Neural progenitor cell (in vitro differentiated cells): ENCODE measurements around the gene MAFF. TPM values are rescaled to one million over a fixed set of nuclear protein-coding genes. Genes with fewer than 3 reads are reported as not detected.

Experiments used
- DNase-seq: peaks from one replicate; pipeline ENCODE4 v3.0.0-alpha.2; 2016; ENCODE audit warnings: low spot score
- H2AFZ ChIP-seq: fragments of 200-600 bp; sonication (generic); replicated peaks from 2 replicates; pipeline ENCODE4 v1.6.1; 2016; ENCODE audit warnings: antibody characterized with exemption
- H3F3A ChIP-seq: fragments of 200-600 bp; sonication (generic); 2 replicates; pipeline ENCODE4 v1.6.1; 2016; ENCODE audit warnings: antibody characterized with exemption, low read depth
- H3K27ac ChIP-seq: fragments of 200-600 bp; sonication (generic); 2 replicates; pipeline ENCODE4 v1.5.1; 2016; ENCODE audit warnings: mild to moderate bottlenecking
- H3K27me3 ChIP-seq: fragments of 200-600 bp; sonication (generic); 2 replicates; pipeline ENCODE4 v1.6.1; 2016; ENCODE audit warnings: mild to moderate bottlenecking, moderate library complexity
- H3K36me3 ChIP-seq: fragments of 200-600 bp; sonication (generic); 2 replicates; pipeline ENCODE4 v1.5.1; 2016
- H3K4me1 ChIP-seq: fragments of 200-600 bp; sonication (generic); 2 replicates; pipeline ENCODE4 v1.6.1; 2016; ENCODE audit warnings: mixed run types
- H3K4me2 ChIP-seq: fragments of 200-600 bp; sonication (generic); 2 replicates; pipeline ENCODE4 v1.6.1; 2016
- H3K4me3 ChIP-seq: fragments of 200-600 bp; sonication (generic); 2 replicates; pipeline ENCODE4 v1.5.1; 2016
- H3K79me2 ChIP-seq: fragments of 200-600 bp; sonication (generic); 2 replicates; pipeline ENCODE4 v1.6.1; 2016; ENCODE audit warnings: low read depth
- H3K9ac ChIP-seq: fragments of 200-600 bp; sonication (generic); 2 replicates; pipeline ENCODE4 v1.6.1; 2016
- H3K9me3 ChIP-seq: fragments of 200-600 bp; sonication (generic); 2 replicates; pipeline ENCODE4 v1.5.1; 2016; ENCODE audit warnings: low read depth
- H4K20me1 ChIP-seq: fragments of 200-600 bp; sonication (generic); 2 replicates; pipeline ENCODE4 v1.6.1; 2016; ENCODE audit warnings: low read depth
- H3K27ac Mint-ChIP-seq: 3 replicates; pipeline ENCODE4 v1.8.0; 2021; ENCODE audit warnings: mixed read lengths
- H3K27me3 Mint-ChIP-seq: 2 replicates; pipeline ENCODE4 v1.8.0; 2022; ENCODE audit warnings: low read depth, mild to moderate bottlenecking, inconsistent platforms, moderate library complexity, mixed read lengths; ENCODE audit not compliant: insufficient read depth
- H3K36me3 Mint-ChIP-seq: 3 replicates; pipeline ENCODE4 v1.8.0; 2021; ENCODE audit warnings: mixed read lengths
- H3K4me1 Mint-ChIP-seq: 3 replicates; pipeline ENCODE4 v1.8.0; 2021; ENCODE audit warnings: mixed read lengths
- H3K4me3 Mint-ChIP-seq: 3 replicates; pipeline ENCODE4 v1.8.0; 2021; ENCODE audit warnings: mild to moderate bottlenecking, moderate library complexity, mixed read lengths
- H3K9me3 Mint-ChIP-seq: 3 replicates; pipeline ENCODE4 v1.8.0; 2020; ENCODE audit warnings: mixed read lengths
- CTCF ChIP-seq: fragments of 200-600 bp; sonication (generic); IDR thresholded peaks from 2 replicates; pipeline ENCODE4 v1.5.1; 2017; ENCODE audit warnings: antibody characterized with exemption, mild to moderate bottlenecking
- EZH2 ChIP-seq: fragments of 200-600 bp; sonication (generic); IDR thresholded peaks from 2 replicates; pipeline ENCODE4 v1.6.1; 2017; ENCODE audit warnings: antibody characterized with exemption, mild to moderate bottlenecking, moderate library complexity
- EZH2phosphoT487 ChIP-seq: fragments of 200-600 bp; sonication (generic); IDR thresholded peaks from 2 replicates; pipeline ENCODE4 v1.6.1; 2017; ENCODE audit warnings: antibody characterized with exemption
- total RNA-seq: library from RNA; depleted of rRNA; stranded (reverse); fragments of >200 nt; gene quantifications from 2 replicates; pipeline ENCODE4 v1.2.3, GENCODE V29; 2015; ENCODE audit warnings: low replicate concordance

MAFF gene
- total RNA-seq, 1 donor from 2014 or later = 0.90 TPM

DNA sequence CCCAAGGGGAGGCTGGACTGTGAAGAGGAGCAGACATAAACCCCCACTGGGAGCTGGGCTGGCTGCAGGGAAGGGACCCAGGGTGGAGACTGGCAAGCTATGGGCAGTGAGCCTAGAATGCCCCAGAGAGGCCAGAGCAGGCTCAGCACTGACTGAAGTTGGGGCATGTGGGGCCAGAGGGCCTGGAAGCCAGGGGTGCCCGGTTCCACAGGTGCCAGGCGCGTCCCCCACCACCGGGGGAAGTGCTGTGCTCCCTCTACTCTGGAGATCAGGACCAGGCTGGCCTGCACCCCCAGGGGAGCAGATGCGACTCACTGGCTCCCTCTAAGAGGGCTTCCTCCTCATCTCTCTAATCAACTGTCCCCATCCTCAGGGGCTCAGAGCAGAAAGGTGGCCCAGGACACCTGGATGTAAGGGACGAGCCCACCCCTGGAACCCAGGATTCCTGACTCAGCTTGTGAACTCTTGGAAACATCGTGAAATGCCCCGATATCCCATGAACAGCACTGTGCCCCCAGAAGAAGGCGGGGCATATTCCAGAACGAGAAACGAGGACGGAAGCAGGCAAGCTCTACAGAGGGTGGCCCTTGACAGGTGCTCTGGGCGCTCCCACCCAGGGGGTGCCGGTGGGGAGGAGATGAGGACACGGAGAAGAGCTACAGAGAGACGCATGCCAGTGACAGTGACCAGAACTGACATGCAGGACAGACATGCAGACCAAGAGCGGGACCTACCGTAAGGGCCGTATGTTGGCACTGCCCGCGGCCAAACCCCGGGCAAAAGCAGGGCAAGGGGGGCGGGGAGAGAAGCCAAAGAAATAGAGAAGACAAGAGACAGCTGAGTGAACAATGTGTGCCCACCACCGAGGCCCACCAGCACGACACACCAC, 20.4 kb downstream of the MAFF start:
- no peak overlapping the region for H3K4me2 ChIP-seq
- Mint-ChIP-seq H3K36me3 (peaks cover 7% of the 10 kb centered on the region), H3K9me3 (no peaks in the 10 kb centered on the region), H3K4me1 (peaks cover 15% of the 10 kb centered on the region), H3K4me3 (no peak overlapping the region), H3K27me3 (peaks cover 9% of the 10 kb centered on the region), H3K27ac (no peak overlapping the region)
- no peak overlapping the region for H3K4me3 ChIP-seq
- no peaks in the 10 kb centered on the region for H4K20me1 ChIP-seq
- H3K4me1 ChIP-seq = peaks cover 4% of the 10 kb centered on the region
- H3K9ac ChIP-seq = no peak overlapping the region
- H2AFZ ChIP-seq = no peak overlapping the region
- peak; percentile 16 for DNase-seq
- no peaks in the 10 kb centered on the region for H3K27me3 ChIP-seq
- no peak overlapping the region for H3K27ac ChIP-seq
- H3K79me2 ChIP-seq = no peaks in the 10 kb centered on the region
- no peaks in the 10 kb centered on the region for H3K9me3 ChIP-seq
- no peak for TF ChIP-seq EZH2
- no peak for TF ChIP-seq EZH2phosphoT487
- no peak for TF ChIP-seq CTCF
- no peaks in the 10 kb centered on the region for H3F3A ChIP-seq
- H3K36me3 ChIP-seq = no peaks in the 10 kb centered on the region

GRCh38 chr22:38222797-38223119, 21.0 kb downstream of the MAFF start:
- H3K9ac ChIP-seq = no peak overlapping the region
- H3K27me3 ChIP-seq = no peaks in the 10 kb centered on the region
- H3K27ac Mint-ChIP-seq = no peak overlapping the region
- H3K4me1 Mint-ChIP-seq = peaks cover 15% of the 10 kb centered on the region
- TF ChIP-seq CTCF (no peak), EZH2phosphoT487 (no peak), EZH2 (no peak)
- H3K4me1 ChIP-seq = peaks cover 4% of the 10 kb centered on the region
- peaks cover 7% of the 10 kb centered on the region for H3K36me3 Mint-ChIP-seq
- H3K9me3 ChIP-seq = no peaks in the 10 kb centered on the region
- no peaks in the 10 kb centered on the region for H3F3A ChIP-seq
- no peak overlapping the region for H2AFZ ChIP-seq
- no peak for DNase-seq
- no peak overlapping the region for H3K27ac ChIP-seq
- H4K20me1 ChIP-seq = no peaks in the 10 kb centered on the region
- peaks cover 9% of the 10 kb centered on the region for H3K27me3 Mint-ChIP-seq
- no peaks in the 10 kb centered on the region for H3K9me3 Mint-ChIP-seq
- no peaks in the 10 kb centered on the region for H3K79me2 ChIP-seq
- H3K4me3 Mint-ChIP-seq = no peak overlapping the region
- no peak overlapping the region for H3K4me3 ChIP-seq
- H3K36me3 ChIP-seq = no peaks in the 10 kb centered on the region
- H3K4me2 ChIP-seq = no peak overlapping the region

DNA sequence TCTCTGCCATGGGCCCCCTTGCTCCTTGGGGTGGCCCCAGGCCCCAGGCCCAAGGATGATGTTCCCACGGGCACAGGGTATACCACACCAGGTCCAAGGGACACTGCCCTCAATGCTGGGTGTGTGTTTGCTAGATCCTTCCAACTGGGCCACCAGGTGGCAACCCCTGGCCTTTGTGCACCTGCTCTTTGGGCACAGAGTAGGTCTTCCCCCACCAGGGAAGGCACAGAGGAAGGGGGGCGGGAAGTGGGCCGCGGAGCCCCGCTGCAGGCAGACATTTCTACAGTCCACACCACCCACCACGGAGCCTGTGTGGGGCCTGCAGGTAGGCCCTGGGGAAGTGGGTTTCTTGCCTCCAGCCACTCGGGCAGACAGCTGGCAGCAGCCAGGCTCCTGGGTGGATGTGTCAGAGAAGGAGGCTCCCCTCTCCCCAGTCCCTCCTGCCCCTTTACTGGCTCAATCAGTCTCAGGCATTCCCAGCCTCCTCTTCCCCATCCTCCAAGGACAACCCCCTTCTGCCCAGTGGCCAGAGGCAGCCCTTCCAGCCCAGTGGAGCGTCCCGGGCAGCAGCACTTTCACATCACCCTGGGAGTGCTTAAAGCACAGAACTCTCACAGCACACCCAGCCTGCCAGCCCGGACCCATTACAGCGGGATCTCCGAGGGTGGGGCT, 21.6 kb downstream of the MAFF start:
- Histone ChIP-seq H3K27ac (no peak overlapping the region), H3F3A (no peaks in the 10 kb centered on the region), H4K20me1 (no peaks in the 10 kb centered on the region), H3K4me3 (no peak overlapping the region), H2AFZ (no peak overlapping the region), H3K27me3 (no peaks in the 10 kb centered on the region), H3K9ac (no peak overlapping the region), H3K4me1 (peaks cover 7% of the 10 kb centered on the region), H3K36me3 (no peaks in the 10 kb centered on the region), H3K9me3 (no peaks in the 10 kb centered on the region), H3K4me2 (no peak overlapping the region), H3K79me2 (no peaks in the 10 kb centered on the region)
- H3K27me3 Mint-ChIP-seq = peaks cover 9% of the 10 kb centered on the region
- no peak overlapping the region for H3K4me3 Mint-ChIP-seq
- H3K36me3 Mint-ChIP-seq = peaks cover 6% of the 10 kb centered on the region
- H3K4me1 Mint-ChIP-seq = peaks cover 8% of the 10 kb centered on the region
- H3K9me3 Mint-ChIP-seq = no peaks in the 10 kb centered on the region
- TF ChIP-seq EZH2phosphoT487 (no peak), EZH2 (no peak), CTCF (no peak)
- DNase-seq = no peak
- no peak overlapping the region for H3K27ac Mint-ChIP-seq
